Thoracic aorta (tissue), 2 donors: Measurements from ENCODE around the gene GNB1L. TPM values are rescaled to one million over a fixed set of nuclear protein-coding genes. Genes with fewer than 3 reads are reported as not detected.

Experiments used
- ATAC-seq: fragments of 150-250 bp; one replicate; pipeline ENCODE4 v1.8.0; 2017; ENCODE audit warnings: low read depth; ENCODE audit not compliant: insufficient number of reproducible peaks, low FRiP score
- DNase-seq: peaks from one replicate; pipeline ENCODE4 v3.0.0-alpha.2; 2020; ENCODE audit warnings: low spot score
- H3K27ac ChIP-seq, 2 donors: fragments of 200-600 bp; sonication (generic); 1 replicate in 1 of 2; 2 replicates in 1 of 2; pipeline ENCODE4 v1.5.1; 2016; ENCODE audit warnings: mild to moderate bottlenecking in 2 of 2, moderate library complexity in 2 of 2
- H3K27me3 ChIP-seq: fragments of 200-600 bp; sonication (generic); replicated peaks from 2 replicates; pipeline ENCODE4 v1.6.0; 2016; ENCODE audit warnings: mild to moderate bottlenecking; ENCODE audit not compliant: insufficient read depth
- H3K36me3 ChIP-seq: fragments of 200-600 bp; sonication (generic); one replicate; pipeline ENCODE4 v1.5.1; 2016
- H3K4me1 ChIP-seq, 2 donors: fragments of 200-600 bp; sonication (generic); 1 replicate in 1 of 2; 2 replicates in 1 of 2; pipeline versions ENCODE4 v1.5.1 to v1.6.0; 2016; ENCODE audit warnings: low read depth in 2 of 2, mild to moderate bottlenecking in 1 of 2; ENCODE audit not compliant: control insufficient read depth in 1 of 2
- H3K4me3 ChIP-seq: fragments of 200-600 bp; sonication (generic); 2 replicates; pipeline ENCODE4 v1.5.1; 2016; ENCODE audit warnings: mild to moderate bottlenecking
- H3K9me3 ChIP-seq: fragments of 200-600 bp; sonication (generic); 2 replicates; pipeline ENCODE4 v1.5.1; 2016
- CTCF ChIP-seq: fragments of 200-600 bp; sonication (generic); IDR thresholded peaks from one replicate; pipeline ENCODE4 v1.5.1; 2019; ENCODE audit warnings: antibody characterized with exemption
- total RNA-seq, 2 donors: library from RNA; depleted of rRNA; stranded (reverse); fragments of >200 nt; gene quantifications; one replicate each; pipeline versions ENCODE4 v1.1.0 to v1.2.3, GENCODE V29; 2016

Gene GNB1L
- total RNA-seq, 2 donors from 2014 or later, result 2.3 to 7.7 TPM

- H3K36me3 ChIP-seq, result peaks cover 5% of the 10 kb centered on the region
- no peak for ATAC-seq
- no peak overlapping the region for H3K27ac ChIP-seq
- H3K27me3 ChIP-seq, result no peaks in the 10 kb centered on the region
- no peaks in the 10 kb centered on the region for H3K9me3 ChIP-seq
- no peak for TF ChIP-seq CTCF
- peaks cover 15 to 29% of the 10 kb centered on the region in 2 donors for H3K4me1 ChIP-seq
- no peak for DNase-seq
- H3K4me3 ChIP-seq, result no peak overlapping the region
Observed at GRCh38 chr22:19873960-19874306, 19.3 kb upstream of the GNB1L start.

- peaks cover 15 to 29% of the 10 kb centered on the region in 2 donors for H3K4me1 ChIP-seq
- H3K27ac ChIP-seq, result no peak overlapping the region
- no peak for TF ChIP-seq CTCF
- no peak overlapping the region for H3K4me3 ChIP-seq
- no peaks in the 10 kb centered on the region for H3K9me3 ChIP-seq
- H3K27me3 ChIP-seq, result no peaks in the 10 kb centered on the region
- peaks cover 5% of the 10 kb centered on the region for H3K36me3 ChIP-seq
- ATAC-seq (no peak), DNase-seq (no peak)
Observed at GRCh38 chr22:19873138-19873959, 18.7 kb upstream of the GNB1L start.

- H3K4me1 ChIP-seq, result peaks cover 15 to 29% of the 10 kb centered on the region in 2 donors
- TF ChIP-seq CTCF, result no peak
- ATAC-seq (no peak), DNase-seq (no peak)
- no peaks in the 10 kb centered on the region for H3K27me3 ChIP-seq
- no peaks in the 10 kb centered on the region for H3K36me3 ChIP-seq
- no peak overlapping the region for H3K4me3 ChIP-seq
- H3K9me3 ChIP-seq, result no peaks in the 10 kb centered on the region
- H3K27ac ChIP-seq, result no peak overlapping the region
Observed at GRCh38 chr22:19872779-19873137, 18.1 kb upstream of the GNB1L start.

GRCh38 chr22:19871845-19872778 lies 17.4 kb upstream of the GNB1L start:
- H3K27me3 ChIP-seq, result no peaks in the 10 kb centered on the region
- peaks cover 15 to 29% of the 10 kb centered on the region in 2 donors for H3K4me1 ChIP-seq
- DNase-seq (peak; percentile 1), ATAC-seq (no peak)
- no peaks in the 10 kb centered on the region for H3K9me3 ChIP-seq
- no peak overlapping the region for H3K27ac ChIP-seq
- no peak overlapping the region for H3K4me3 ChIP-seq
- no peaks in the 10 kb centered on the region for H3K36me3 ChIP-seq
- TF ChIP-seq CTCF, result no peak
